Measurements from ENCODE around the gene NFATC1. TPM values are rescaled to one million over a fixed set of nuclear protein-coding genes. Genes with fewer than 3 reads are reported as not detected.

The NFATC1 gene
- polyA plus RNA-seq, 4 donors = 5.7 to 6.3 (median 6.1) TPM

GRCh38 chr18:79525556-79526467 lies 130.1 kb downstream of the NFATC1 start:
- DNase-seq (ENCODE audit: low read depth in 4 of 4, low spot score in 2 of 4) = no peak

DNA sequence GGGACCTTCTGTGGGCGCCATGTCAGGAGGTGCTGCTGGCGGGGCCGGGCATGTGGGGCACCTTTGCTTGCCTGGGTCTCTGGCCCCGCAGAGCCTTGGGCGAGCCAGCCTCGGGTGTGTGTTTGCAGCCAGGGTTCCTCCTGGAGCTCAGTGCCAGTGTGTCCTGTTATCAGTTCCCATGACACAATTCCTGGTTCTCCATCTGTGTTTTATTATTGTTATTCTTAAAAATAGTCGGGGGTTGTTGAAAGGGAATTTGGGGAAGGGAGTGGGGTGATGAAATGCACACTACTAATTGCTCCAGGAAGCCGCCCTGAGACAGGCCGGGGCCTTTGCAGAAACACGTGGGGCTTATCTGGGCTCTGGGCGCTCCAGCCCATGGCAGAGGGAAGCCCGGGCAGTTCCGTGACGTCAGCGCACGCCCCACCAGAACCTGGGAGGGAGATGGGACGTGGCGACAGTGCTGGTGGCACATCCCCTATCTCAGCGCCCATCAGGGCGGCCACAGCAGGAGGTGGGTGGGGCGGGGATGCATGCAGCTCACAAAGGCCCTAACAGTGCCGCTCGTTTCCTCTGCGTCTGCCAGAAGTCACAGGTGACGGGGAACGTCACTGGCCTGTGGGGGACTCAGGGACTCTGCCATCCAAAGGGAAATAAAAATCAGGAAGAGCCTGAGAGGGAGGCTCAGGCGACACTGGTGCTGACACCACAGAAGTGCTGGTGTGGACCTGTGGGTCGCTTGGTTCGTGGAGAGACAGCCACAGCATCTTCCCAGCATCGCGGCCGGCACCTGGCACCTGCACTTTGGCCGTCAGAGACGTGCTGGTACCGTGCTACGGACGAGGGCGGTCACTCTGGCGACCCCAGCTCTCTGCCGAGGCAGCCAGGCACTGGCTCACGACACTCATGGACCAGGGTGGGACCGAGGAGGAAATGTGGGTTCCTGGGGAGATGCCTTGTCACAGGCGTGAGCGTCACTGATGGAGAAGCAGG lies 131.0 kb downstream of the NFATC1 start:
- DNase-seq (ENCODE audit: low read depth in 4 of 4, low spot score in 2 of 4) = no peak

DNA sequence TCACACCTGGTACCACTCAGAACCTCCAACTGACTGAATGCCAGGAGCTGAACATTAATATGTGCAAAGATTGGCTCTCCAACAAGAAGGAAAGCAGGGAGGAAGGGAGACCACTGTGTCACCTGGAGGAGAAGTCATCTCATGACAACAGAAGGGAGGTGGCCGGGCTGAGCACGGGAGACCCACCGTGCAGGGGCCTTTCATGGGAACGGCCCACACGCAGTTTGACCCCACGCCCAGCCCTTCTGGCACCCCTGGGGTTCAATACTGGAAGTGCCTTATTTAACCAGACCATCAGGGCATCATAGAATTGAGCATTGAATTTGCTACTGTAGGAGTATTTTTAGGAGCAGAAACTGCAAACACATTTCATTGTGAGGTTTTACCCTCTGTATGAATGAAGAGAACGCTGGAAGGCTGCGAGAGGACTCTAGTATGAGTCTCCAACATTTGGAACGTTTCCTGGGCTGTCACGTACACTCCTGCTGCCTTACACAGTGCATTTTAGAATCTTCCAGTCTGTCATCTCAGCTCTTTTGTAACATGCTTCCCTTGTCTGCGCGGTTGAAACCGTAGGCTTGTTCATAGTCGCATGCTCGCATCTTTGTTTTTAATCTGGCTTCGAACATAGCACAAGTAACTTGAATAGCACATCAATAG lies 132.1 kb downstream of the NFATC1 start:
- no peak for DNase-seq (ENCODE audit: low read depth in 4 of 4, low spot score in 2 of 4)

DNA sequence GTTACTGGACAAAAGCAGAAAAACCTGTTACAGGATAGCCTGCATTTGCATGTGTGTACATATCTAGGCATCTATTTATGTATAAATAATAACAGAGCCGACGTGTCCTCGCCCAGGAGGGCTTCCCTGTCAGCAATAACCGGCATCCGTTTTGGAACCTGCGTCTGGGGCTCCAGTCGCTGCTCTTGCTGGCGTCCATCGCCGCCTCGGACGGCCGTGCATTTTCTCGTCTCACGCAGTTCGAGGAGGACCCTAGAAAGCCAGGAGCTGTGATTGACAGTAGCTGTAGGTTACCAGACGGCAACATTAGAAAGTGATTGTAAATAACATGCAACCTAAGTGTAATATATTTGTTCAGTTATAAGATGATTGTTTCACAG lies 132.6 kb downstream of the NFATC1 start:
- DNase-seq (ENCODE audit: low read depth in 4 of 4, low spot score in 2 of 4) = no peak

DNA sequence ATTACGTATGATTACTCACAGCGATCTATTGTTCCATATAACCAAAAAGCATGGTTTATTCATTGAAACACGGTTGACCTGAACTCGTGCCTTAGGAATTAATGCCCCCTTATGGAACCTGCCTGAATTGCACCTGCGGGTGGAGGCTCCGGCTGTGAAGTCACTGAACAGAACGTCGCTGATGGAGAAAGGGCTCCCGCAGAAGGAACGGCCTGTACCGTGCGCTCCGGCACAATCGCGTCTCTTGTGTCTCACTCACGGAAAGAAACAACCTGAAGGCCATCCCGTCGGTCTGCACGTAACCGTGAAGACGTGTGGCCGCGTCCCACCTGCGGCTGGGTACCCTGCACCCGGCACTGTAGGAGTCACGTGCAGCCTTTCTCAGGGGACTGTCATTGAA lies 133.1 kb downstream of the NFATC1 start:
- DNase-seq (ENCODE audit: low read depth in 4 of 4, low spot score in 2 of 4) = peak in 3 of 4 donors; percentile 61 to 77 (median 61)

DNA sequence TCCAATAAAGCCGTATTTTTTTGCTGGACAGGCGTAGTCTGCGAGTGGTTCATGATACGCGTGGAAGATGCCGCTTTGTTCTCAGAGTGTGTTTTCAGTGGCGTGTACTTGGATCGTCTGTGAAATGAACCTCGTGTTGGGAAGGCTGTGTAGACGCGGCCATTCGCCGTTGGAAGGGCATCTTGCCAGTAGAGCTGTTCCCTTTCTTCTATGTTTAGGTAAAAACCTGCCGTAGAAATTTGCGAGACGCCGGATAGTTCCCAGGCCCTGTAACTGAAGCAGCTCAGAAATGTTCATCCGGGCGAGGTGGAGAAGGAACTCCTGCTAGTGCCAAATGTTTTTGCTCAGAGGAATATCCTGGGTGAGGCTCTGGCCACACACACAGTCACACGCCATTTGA lies 133.6 kb downstream of the NFATC1 start:
- no peak for DNase-seq (ENCODE audit: low read depth in 4 of 4, low spot score in 2 of 4)

GRCh38 chr18:79529991-79530390 lies 134.3 kb downstream of the NFATC1 start:
- no peak for DNase-seq (ENCODE audit: low read depth in 4 of 4, low spot score in 2 of 4)

DNA sequence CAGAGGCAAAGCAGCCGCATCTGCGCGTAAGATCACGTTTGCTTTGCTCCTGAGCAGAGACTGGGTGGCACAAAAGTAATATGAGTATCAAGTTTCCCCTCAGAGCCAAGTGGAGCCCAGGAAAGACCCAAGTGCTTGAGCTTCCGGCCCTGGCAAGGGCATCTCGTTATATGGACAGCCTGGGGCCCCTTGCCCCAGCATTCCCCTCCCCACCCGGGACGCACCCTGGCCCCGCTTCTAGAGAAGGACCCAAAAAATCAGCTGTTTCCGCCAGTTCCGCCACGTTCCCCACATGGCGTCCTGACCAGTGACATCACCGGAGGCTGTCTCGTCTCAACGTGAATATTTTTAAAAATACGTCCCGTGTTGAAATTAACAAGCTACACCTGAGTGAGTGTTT lies 135.1 kb downstream of the NFATC1 start:
- no peak for DNase-seq (ENCODE audit: low read depth in 4 of 4, low spot score in 2 of 4)

DNA sequence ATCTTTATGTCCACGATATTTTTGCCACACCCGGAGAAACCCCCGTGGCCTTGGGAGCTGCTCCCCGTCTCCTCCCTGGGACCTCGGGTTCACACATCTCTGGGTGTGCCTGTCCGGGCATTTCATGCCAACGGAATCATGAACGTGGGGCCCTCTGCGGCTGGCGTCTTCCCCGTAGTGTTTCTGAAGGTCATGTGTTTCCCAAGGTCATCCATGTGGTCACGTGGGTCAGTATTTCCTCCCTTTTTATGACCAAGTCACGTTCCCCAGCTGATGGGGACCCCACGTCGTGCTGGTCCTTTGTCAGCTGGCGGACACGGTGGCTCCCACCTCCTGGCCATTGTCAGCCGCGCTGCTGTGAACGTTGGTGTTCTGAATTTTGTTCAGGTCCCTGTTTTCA lies 135.7 kb downstream of the NFATC1 start:
- no peak for DNase-seq (ENCODE audit: low read depth in 4 of 4, low spot score in 2 of 4)

GRCh38 chr18:79531926-79532312 lies 136.2 kb downstream of the NFATC1 start:
- DNase-seq (ENCODE audit: low read depth in 4 of 4, low spot score in 2 of 4) = no peak

DNA sequence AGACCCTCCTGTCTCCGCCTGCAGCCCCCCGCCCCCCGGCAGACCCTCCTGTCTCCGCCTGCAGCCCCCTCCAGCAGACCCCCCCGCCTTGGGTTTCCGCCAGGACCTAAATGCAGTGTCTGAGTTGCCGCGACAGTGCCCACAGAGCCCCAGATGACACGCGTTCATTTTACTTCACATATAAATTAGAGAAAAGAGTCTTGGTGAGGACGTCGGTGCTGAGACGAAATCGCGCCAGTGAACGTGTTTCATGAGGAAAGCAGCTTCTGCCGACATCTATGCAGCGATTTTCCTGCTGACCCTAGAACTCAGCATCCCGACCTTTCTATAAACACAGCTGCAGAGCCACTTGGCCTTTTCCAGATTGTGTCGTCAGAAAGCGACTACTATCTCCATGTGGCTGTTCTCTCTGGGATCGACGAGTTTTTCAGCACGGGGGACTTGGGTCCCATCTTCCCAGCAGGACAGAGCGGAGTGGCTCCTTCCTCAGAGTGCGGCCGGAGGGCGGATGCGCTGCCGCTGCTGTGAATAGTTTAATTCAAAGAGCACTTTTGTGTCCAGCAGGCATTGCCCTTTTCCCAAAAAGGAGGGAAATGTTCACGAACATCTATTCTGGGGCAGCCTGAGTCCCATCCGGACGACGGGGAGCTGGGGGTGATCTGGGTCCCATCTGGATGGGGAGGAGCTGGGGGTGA lies 136.7 kb downstream of the NFATC1 start:
- no peak for DNase-seq (ENCODE audit: low read depth in 4 of 4, low spot score in 2 of 4)

DNA sequence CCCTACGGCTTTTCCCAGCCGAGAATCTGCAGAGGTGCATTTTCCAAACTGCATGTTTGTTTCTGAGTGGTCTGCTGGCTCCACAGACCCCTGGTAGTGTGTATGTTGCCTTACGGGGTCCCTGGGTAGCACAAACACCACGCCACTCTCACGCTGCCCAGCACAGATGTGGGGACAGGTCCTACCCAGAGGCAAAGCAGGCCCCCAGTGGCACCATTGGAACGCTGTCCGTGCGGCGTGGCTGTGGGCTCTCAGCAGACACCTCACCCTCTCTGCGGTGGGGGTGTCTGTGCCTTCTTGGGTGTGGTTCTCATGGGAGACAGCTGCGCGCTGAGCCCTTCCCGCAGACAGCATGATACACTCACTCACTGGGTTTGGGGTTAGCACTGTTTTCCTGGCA lies 137.4 kb downstream of the NFATC1 start:
- no peak for DNase-seq (ENCODE audit: low read depth in 4 of 4, low spot score in 2 of 4)

DNA sequence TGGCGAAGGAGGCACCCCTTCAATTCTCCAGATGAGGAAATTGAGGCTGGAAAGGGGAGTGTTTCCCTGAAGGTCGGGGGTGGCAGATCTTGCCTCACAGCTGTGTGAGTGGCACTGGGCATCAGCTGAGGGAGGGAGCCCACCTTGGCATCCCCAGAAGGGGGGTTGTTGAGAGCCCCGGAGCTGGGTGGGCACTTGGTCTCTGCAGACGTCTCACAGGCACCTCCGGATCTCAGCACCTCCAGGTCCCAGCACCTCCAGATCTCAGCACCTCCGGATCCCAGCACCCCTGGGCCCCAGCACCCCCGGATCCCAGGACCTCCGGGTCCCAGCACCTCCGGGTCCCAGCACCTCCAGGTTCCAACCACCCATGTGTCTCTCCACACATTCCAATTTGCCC lies 137.9 kb downstream of the NFATC1 start:
- no peak for DNase-seq (ENCODE audit: low read depth in 4 of 4, low spot score in 2 of 4)

- DNase-seq (ENCODE audit: low read depth in 4 of 4, low spot score in 2 of 4) = no peak
Observed at GRCh38 chr18:79534356-79534755, 138.6 kb downstream of the NFATC1 start.

DNA sequence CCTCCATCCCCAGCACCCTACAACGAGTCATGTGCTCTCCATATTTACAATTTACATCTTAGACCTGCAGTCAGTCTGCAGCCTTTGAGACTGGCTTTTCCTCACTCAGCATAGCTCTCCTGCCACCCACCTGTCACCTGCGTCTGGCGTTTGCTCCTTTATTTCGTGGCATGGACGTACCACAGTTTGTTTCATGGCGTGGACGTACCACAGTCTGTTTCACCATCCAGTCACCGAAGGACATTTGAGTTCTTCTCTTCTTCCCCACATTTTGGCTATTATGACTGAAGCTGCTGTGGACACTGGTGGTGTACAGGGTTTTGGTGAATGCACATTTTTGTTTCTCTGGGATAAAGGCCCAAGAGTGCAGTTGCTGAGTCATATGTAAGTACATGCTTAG lies 142.0 kb downstream of the NFATC1 start:
- DNase-seq (ENCODE audit: low read depth in 4 of 4, low spot score in 2 of 4) = no peak

GRCh38 chr18:79538635-79539034 lies 142.9 kb downstream of the NFATC1 start:
- DNase-seq (ENCODE audit: low read depth in 4 of 4, low spot score in 2 of 4) = no peak

DNA sequence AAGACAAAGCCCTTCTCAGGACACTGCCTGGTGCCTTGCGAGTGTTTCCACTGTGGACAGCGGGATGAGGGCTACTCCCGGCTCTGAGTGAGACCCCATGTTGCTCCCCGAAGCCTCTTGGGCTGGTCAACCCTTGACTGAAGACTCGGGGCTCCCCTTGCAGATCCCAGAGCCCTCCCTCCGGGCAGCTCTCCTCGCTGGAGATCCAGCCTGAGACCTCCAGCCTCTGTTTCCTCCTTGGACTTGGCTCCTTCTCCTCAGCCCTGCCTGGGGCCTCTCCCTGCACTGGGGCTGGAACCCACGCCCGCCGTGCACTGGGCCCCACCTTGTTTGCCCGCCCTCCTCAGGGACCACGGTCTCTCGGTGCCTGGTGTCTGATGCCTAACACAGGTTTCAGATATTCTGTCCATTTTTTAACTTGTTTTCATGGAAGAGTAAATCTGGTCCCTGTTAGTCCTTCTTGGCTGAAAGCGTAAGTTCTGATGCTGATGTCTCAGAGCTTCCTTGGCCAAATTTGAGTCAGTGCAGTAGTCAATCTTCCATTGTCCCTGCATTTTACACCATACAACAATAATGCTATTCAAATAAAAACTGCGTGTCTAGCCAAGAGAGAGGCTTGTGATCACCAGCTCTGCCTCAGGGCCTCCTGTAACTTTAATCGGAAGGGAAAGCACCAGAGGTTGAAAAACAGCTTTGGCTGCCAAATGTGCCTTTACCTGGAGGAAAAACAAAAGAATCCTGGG lies 144.6 kb downstream of the NFATC1 start:
- DNase-seq (ENCODE audit: low read depth in 4 of 4, low spot score in 2 of 4) = no peak

DNA sequence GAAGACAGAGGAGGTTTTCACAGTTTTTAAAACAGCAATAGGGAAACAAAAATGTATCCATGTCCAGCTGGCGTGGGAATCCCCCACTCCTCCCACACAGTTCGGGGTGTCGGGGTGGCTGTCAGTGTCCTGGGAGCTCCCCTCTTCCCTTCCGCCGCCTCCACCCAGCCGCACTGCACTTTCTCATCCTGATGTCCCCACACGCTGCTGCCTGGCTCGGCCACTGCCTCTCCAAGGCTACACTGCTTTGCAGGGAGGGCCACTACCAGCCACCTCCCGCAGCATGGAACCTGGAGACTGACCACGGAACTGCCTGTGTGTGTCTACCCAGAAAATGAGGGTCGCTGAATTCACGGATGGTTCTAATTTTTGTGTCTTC lies 145.2 kb downstream of the NFATC1 start:
- DNase-seq (ENCODE audit: low read depth in 4 of 4, low spot score in 2 of 4) = no peak

- DNase-seq (ENCODE audit: low read depth in 4 of 4, low spot score in 2 of 4) = no peak
Observed at GRCh38 chr18:79542213-79542612, 146.5 kb downstream of the NFATC1 start.
